HCT116 (cell line): ENCODE data around the gene AACS. TPM values are rescaled to one million over a fixed set of nuclear protein-coding genes. Genes with fewer than 3 reads are reported as not detected.

ENCODE experiments used
- ATAC-seq: fragments of 200-7000 bp; cut with Tn5 transposase; 2 replicates; pipeline ENCODE4 v1.9.1; 2020; ENCODE audit warnings: mild to moderate bottlenecking, moderate library complexity
- BruUV-seq: library from RNA; stranded (reverse); fragments of 400-500 nt; replicated peaks from 2 replicates; lab custom pipeline; 2021; lab: Mats Ljungman, UMichigan
- CTCF ChIA-PET: fragments of 300-600 bp; sonication (Branson Sonifier 250); formaldehyde crosslinking; loops from one replicate; lab custom pipeline; 2021; ENCODE audit warnings: antibody characterized with exemption; lab: Charles Lee
- POLR2A ChIA-PET: fragments of 300-600, 350-600 bp; sonication (Branson Sonifier 250); formaldehyde crosslinking; loops from one replicate; lab custom pipeline; 2021; ENCODE audit warnings: antibody characterized with exemption; lab: Charles Lee
- RAD21 ChIA-PET, 2 experiments: fragments of 300-600 bp; sonication (Branson Sonifier 250); formaldehyde crosslinking; loops; one replicate each; lab custom pipeline; 2023; ENCODE audit warnings: low total read pairs in 2 of 2; ENCODE audit not compliant: uncharacterized antibody in 2 of 2, unreplicated experiment in 2 of 2, low non-redundant PET in 1 of 2; lab: Charles Lee
- DNase-seq: peaks from one replicate; pipeline ENCODE4 v3.0.0-alpha.2; 2010; ENCODE audit warnings: low read depth, low spot score
- H2AFZ ChIP-seq: fragments of 200-600 bp; shearing (Covaris generic), sonication (generic); 2 replicates; pipeline ENCODE4 v1.6.1; 2017; ENCODE audit warnings: low read depth, mixed run types, mixed read lengths, antibody characterized with exemption, low read length; ENCODE audit not compliant: poor library complexity, severe bottlenecking
- H3K27ac ChIP-seq: 2 replicates; pipeline ENCODE4 v1.5.1; 2012; ENCODE audit warnings: low read depth, low read length
- H3K27me3 ChIP-seq: fragments of 200-600 bp; sonication (generic); 2 replicates; pipeline ENCODE4 v1.6.1; 2016; ENCODE audit warnings: mixed run types, low read length, mixed read lengths; ENCODE audit not compliant: insufficient read depth
- H3K36me3 ChIP-seq, 2 experiments: fragments of 200-500 bp in 1 of 2; fragments of 200-600 bp in 1 of 2; sonication (Bioruptor generic) in 1 of 2; sonication (generic) in 1 of 2; 2 replicates each; pipeline versions ENCODE4 v1.5.1 to v1.6.1; 2014 to 2016; ENCODE audit warnings: low read length in 2 of 2, inconsistent platforms in 1 of 2, mixed read lengths in 1 of 2, mixed run types in 1 of 2; ENCODE audit not compliant: insufficient read depth in 2 of 2, control insufficient read depth in 1 of 2
- H3K4me1 ChIP-seq, 2 experiments: fragments of 200-600 bp in 1 of 2; sonication (generic) in 1 of 2; 2 replicates each; pipeline versions ENCODE4 v1.5.1 to v1.6.1; 2012 to 2017; ENCODE audit warnings: low read length in 2 of 2, inconsistent platforms in 1 of 2, mild to moderate bottlenecking in 1 of 2, mixed read lengths in 1 of 2, mixed run types in 1 of 2, moderate library complexity in 1 of 2; ENCODE audit not compliant: insufficient read depth in 2 of 2, control insufficient read depth in 1 of 2
- H3K4me2 ChIP-seq: fragments of 200-600 bp; sonication (generic); 2 replicates; pipeline ENCODE4 v1.6.1; 2017; ENCODE audit warnings: mixed run types, low read length, mixed read lengths
- H3K4me3 ChIP-seq, 2 experiments: fragments of 200-600 bp in 1 of 2; sonication (generic) in 1 of 2; replicated peaks in 1 of 2; 2 replicates each; pipeline ENCODE4 v1.5.1; 2011 to 2016; ENCODE audit warnings: low read length in 2 of 2, control low read depth in 1 of 2, low read depth in 1 of 2, mild to moderate bottlenecking in 1 of 2, mixed read lengths in 1 of 2, mixed run types in 1 of 2
- H3K79me2 ChIP-seq: fragments of 200-600 bp; sonication (generic); 2 replicates; pipeline ENCODE4 v1.6.1; 2017; ENCODE audit warnings: mild to moderate bottlenecking, mixed run types, low read length, moderate library complexity, mixed read lengths; ENCODE audit not compliant: insufficient read depth
- H3K9ac ChIP-seq: fragments of 200-600 bp; sonication (generic); 2 replicates; pipeline ENCODE4 v1.6.1; 2016; ENCODE audit warnings: low read length, mixed read lengths
- H3K9me2 ChIP-seq: fragments of 200-600 bp; sonication (generic), shearing (Covaris generic); 2 replicates; pipeline ENCODE4 v1.6.1; 2017; ENCODE audit warnings: mixed run types, mild to moderate bottlenecking, moderate library complexity; ENCODE audit not compliant: insufficient read depth
- H3K9me3 ChIP-seq, 2 experiments: fragments of 200-500 bp in 1 of 2; fragments of 200-600 bp in 1 of 2; sonication (Bioruptor generic) in 1 of 2; sonication (generic) in 1 of 2; 2 replicates each; pipeline ENCODE4 v1.6.1; 2014 to 2017; ENCODE audit warnings: low read length in 2 of 2, mixed read lengths in 2 of 2, inconsistent platforms in 1 of 2, low read depth in 1 of 2, mild to moderate bottlenecking in 1 of 2, mixed run types in 1 of 2, moderate library complexity in 1 of 2; ENCODE audit not compliant: control insufficient read depth in 1 of 2, insufficient read depth in 1 of 2
- H4K20me1 ChIP-seq: fragments of 200-600 bp; sonication (generic), shearing (Covaris generic); 2 replicates; pipeline ENCODE4 v1.6.1; 2017; ENCODE audit warnings: mixed run types, mild to moderate bottlenecking, moderate library complexity; ENCODE audit not compliant: insufficient read depth
- ATF3 ChIP-seq: IDR thresholded peaks from 2 replicates; pipeline ENCODE4 v1.6.1; 2012
- CBX3 ChIP-seq: IDR thresholded peaks from 2 replicates; pipeline ENCODE4 v1.6.1; 2012; ENCODE audit warnings: low read depth
- CEBPB ChIP-seq: IDR thresholded peaks from 2 replicates; pipeline ENCODE4 v1.6.1; 2012; ENCODE audit warnings: low read depth
- EGR1 ChIP-seq: IDR thresholded peaks from 2 replicates; pipeline ENCODE4 v1.6.1; 2012; ENCODE audit warnings: low read depth
- EZH2 ChIP-seq: fragments of 200-600 bp; sonication (generic); IDR thresholded peaks from 2 replicates; pipeline ENCODE4 v1.6.1; 2017; ENCODE audit warnings: antibody characterized with exemption, mixed run types
- FOSL1 ChIP-seq: IDR thresholded peaks from 2 replicates; pipeline ENCODE4 v1.6.1; 2012; ENCODE audit warnings: low read depth
- JUND ChIP-seq: IDR thresholded peaks from 2 replicates; pipeline ENCODE4 v1.6.1; 2012
- MAX ChIP-seq: IDR thresholded peaks from 2 replicates; pipeline ENCODE4 v1.6.1; 2012
- POLR2A ChIP-seq: IDR thresholded peaks from 2 replicates; pipeline ENCODE4 v1.7.0; 2011; ENCODE audit warnings: borderline replicate concordance; ENCODE audit not compliant: insufficient read depth, insufficient read length; ENCODE audit errors: extremely low read depth
- RAD21 ChIP-seq: IDR thresholded peaks from 2 replicates; pipeline ENCODE4 v1.6.1; 2012; ENCODE audit warnings: low read depth, mild to moderate bottlenecking
- REST ChIP-seq: IDR thresholded peaks from 2 replicates; pipeline ENCODE4 v1.6.1; 2012; ENCODE audit warnings: low read depth
- SIN3A ChIP-seq: IDR thresholded peaks from 2 replicates; pipeline ENCODE4 v1.6.1; 2012; ENCODE audit warnings: low read depth
- SP1 ChIP-seq: IDR thresholded peaks from 2 replicates; pipeline ENCODE4 v1.6.1; 2012; ENCODE audit warnings: low read depth
- SRF ChIP-seq: IDR thresholded peaks from 2 replicates; pipeline ENCODE4 v1.6.1; 2012; ENCODE audit warnings: low read depth
- TCF7L2 ChIP-seq: IDR thresholded peaks from 2 replicates; pipeline ENCODE4 v1.7.0; 2011; ENCODE audit warnings: borderline replicate concordance, inconsistent platforms; ENCODE audit not compliant: insufficient read depth, insufficient read length; ENCODE audit errors: extremely low read depth
- YY1 ChIP-seq: IDR thresholded peaks from 2 replicates; pipeline ENCODE4 v1.6.1; 2011; ENCODE audit warnings: low read length, low read depth, moderate library complexity, mild to moderate bottlenecking; ENCODE audit not compliant: insufficient replicate concordance; ENCODE audit errors: extremely low read depth
- ZBTB33 ChIP-seq: IDR thresholded peaks from 2 replicates; pipeline ENCODE4 v1.6.1; 2011; ENCODE audit warnings: mild to moderate bottlenecking, low read length, moderate library complexity; ENCODE audit not compliant: insufficient replicate concordance; ENCODE audit errors: extremely low read depth
- ZFX ChIP-seq: fragments of 450-650 bp; IDR thresholded peaks from 2 replicates; pipeline ENCODE4 v1.6.1; 2017
- ZNF274 ChIP-seq: fragments of 200-500 bp; sonication (Bioruptor generic); IDR thresholded peaks from 2 replicates; pipeline ENCODE4 v1.6.1; 2014; ENCODE audit warnings: mild to moderate bottlenecking, low read depth, low read length, inconsistent platforms
- intact Hi-C: fragments of 100-400 bp; cut with micrococcal nuclease; formaldehyde crosslinking; loops from 2 replicates; pipeline ENCODE4 v1.10.0; 2022
- total RNA-seq: library from RNA; stranded (reverse); gene quantifications from one replicate; pipeline ENCODE4 v1.2.1, GENCODE V29; 2021; ENCODE audit not compliant: unreplicated experiment

Gene AACS
- total RNA-seq, 1 experiment from 2014 or later, result 16.0 TPM

- Histone ChIP-seq H3K9me3 (no peaks in the 10 kb centered on the region), H4K20me1 (no peaks in the 10 kb centered on the region), H3K4me2 (no peak overlapping the region), H3K9me2 (no peaks in the 10 kb centered on the region), H3K79me2 (no peaks in the 10 kb centered on the region), H3K4me3 (no peak overlapping the region), H3K4me1 (no peaks in the 10 kb centered on the region; a peak in 2 of 4 replicates), H3K27ac (no peak overlapping the region), H3K27me3 (no peaks in the 10 kb centered on the region), H2AFZ (no peak overlapping the region), H3K9ac (no peak overlapping the region), H3K36me3 (peaks cover 0 to 6% of the 10 kb centered on the region in 2 experiments; a peak in 2 of 4 replicates)
- ChIA-PET CTCF (no interaction called here), POLR2A (no interaction called here), RAD21 (no interaction called here)
- TF ChIP-seq CBX3 (no peak), JUND (no peak), SRF (no peak), ZFX (no peak), MAX (no peak), CEBPB (no peak), RAD21 (no peak), FOSL1 (no peak), ZNF274 (no peak), ATF3 (no peak), ZBTB33 (no peak), SIN3A (no peak), EZH2 (no peak), SP1 (no peak), TCF7L2 (no peak), EGR1 (no peak), POLR2A (no peak), YY1 (no peak), REST (no peak)
- ATAC-seq, result no peak
- no peak for DNase-seq
- intact Hi-C loops, result no loop called here
- no TSS peak for BruUV-seq
Measured at GRCh38 chr12:125121106-125121505, 55.9 kb downstream of the AACS start.
